GM12878 (cell line): ENCODE results near the gene JADE2. TPM values are rescaled to one million over a fixed set of nuclear protein-coding genes. Genes with fewer than 3 reads are reported as not detected.

ENCODE experiments used
- ATAC-seq: fragments of 200-7000 bp; cut with Tn5 transposase; 3 replicates; pipeline ENCODE4 v1.9.1; 2020; ENCODE audit warnings: mild to moderate bottlenecking, moderate library complexity
- BruUV-seq: library from RNA; stranded (reverse); fragments of 400-500 nt; replicated peaks from 2 replicates; lab custom pipeline; 2021; lab: Mats Ljungman, UMichigan
- CTCF ChIA-PET: fragments of 300-600 bp; sonication (Branson Sonifier 250); formaldehyde crosslinking; extraction: SDS; loops from one replicate; lab custom pipeline; 2021; ENCODE audit warnings: inconsistent platforms; lab: Yijun Ruan, JAX
- POLR2A ChIA-PET: fragments of 350-600 bp; formaldehyde crosslinking; extraction: SDS; loops from one replicate; lab custom pipeline; 2021; ENCODE audit warnings: inconsistent platforms; lab: Charles Lee
- RAD21 ChIA-PET: fragments of 300-600 bp; sonication (Branson Sonifier 250); formaldehyde crosslinking; loops from one replicate; lab custom pipeline; 2023; ENCODE audit warnings: antibody characterized with exemption; ENCODE audit not compliant: unreplicated experiment; lab: Charles Lee
- SMC1A ChIA-PET: fragments of 300-600 bp; sonication (Branson Sonifier 250); formaldehyde crosslinking; loops from one replicate; lab custom pipeline; 2023; ENCODE audit not compliant: unreplicated experiment, uncharacterized antibody; lab: Charles Lee
- DNase-seq: peaks from one replicate; pipeline ENCODE4 v3.0.0-alpha.2; 2011; ENCODE audit warnings: low read depth, low spot score
- FAIRE-seq: peaks from 3 replicates; lab custom pipeline; 2011; peaks lifted over from hg19 to GRCh38; lab: Jason Lieb, UNC
- H2AFZ ChIP-seq: 2 replicates; pipeline ENCODE4 v1.6.0; 2011; ENCODE audit warnings: low read depth, low read length, control low read depth; ENCODE audit not compliant: control insufficient read depth
- H3K27ac ChIP-seq: 2 replicates; pipeline ENCODE4 v1.5.1; 2011; ENCODE audit warnings: control low read depth; ENCODE audit not compliant: control insufficient read depth, insufficient read depth
- H3K27me3 ChIP-seq, 2 experiments: replicated peaks in 1 of 2; 2 replicates each; pipeline versions ENCODE4 v1.6.0 to v1.6.1; 2011; ENCODE audit warnings: low read length in 1 of 2; ENCODE audit not compliant: control insufficient read depth in 2 of 2, insufficient read depth in 2 of 2
- H3K36me3 ChIP-seq, 2 experiments: 2 replicates each; pipeline ENCODE4 v1.5.1; 2011; ENCODE audit warnings: low read length in 1 of 2; ENCODE audit not compliant: control insufficient read depth in 2 of 2, insufficient read depth in 2 of 2
- H3K4me1 ChIP-seq: 2 replicates; pipeline ENCODE4 v1.6.1; 2011; ENCODE audit warnings: mild to moderate bottlenecking, low read length, moderate library complexity, mixed read lengths; ENCODE audit not compliant: control insufficient read depth, insufficient read depth
- H3K4me2 ChIP-seq: 2 replicates; pipeline ENCODE4 v1.6.0; 2011; ENCODE audit warnings: control low read depth; ENCODE audit not compliant: control insufficient read depth, insufficient read depth
- H3K4me3 ChIP-seq: fragments of 200-600 bp; sonication (generic); 2 replicates; pipeline ENCODE4 v1.5.1; 2016
- H3K79me2 ChIP-seq: 2 replicates; pipeline ENCODE4 v1.6.0; 2011; ENCODE audit warnings: low read length; ENCODE audit not compliant: control insufficient read depth, insufficient read depth
- H3K9ac ChIP-seq: 2 replicates; pipeline ENCODE4 v1.8.0; 2011; ENCODE audit warnings: low read length, control low read depth, mixed read lengths; ENCODE audit not compliant: control insufficient read depth, insufficient read depth
- H3K9me3 ChIP-seq: replicated peaks from 3 replicates; pipeline ENCODE4 v1.5.1; 2011; ENCODE audit warnings: mild to moderate bottlenecking, low read length; ENCODE audit not compliant: control insufficient read depth, insufficient read depth
- H4K20me1 ChIP-seq: 2 replicates; pipeline ENCODE4 v1.6.0; 2011; ENCODE audit not compliant: control insufficient read depth, insufficient read depth
- BACH1 ChIP-seq: fragments of 450-650 bp; IDR thresholded peaks from 2 replicates; pipeline ENCODE4 v1.6.1; 2017; ENCODE audit warnings: mild to moderate bottlenecking, borderline replicate concordance
- E4F1 ChIP-seq: fragments of 450-650 bp; IDR thresholded peaks from 2 replicates; pipeline ENCODE4 v1.6.1; 2018; ENCODE audit warnings: borderline replicate concordance, mild to moderate bottlenecking; ENCODE audit not compliant: partially characterized antibody
- MEF2A ChIP-seq: IDR thresholded peaks from 2 replicates; pipeline ENCODE4 v1.6.1; 2011; ENCODE audit warnings: low read depth, mild to moderate bottlenecking, low read length, moderate library complexity; ENCODE audit not compliant: insufficient read depth
- MTA2 ChIP-seq: fragments of 450-650 bp; IDR thresholded peaks from 2 replicates; pipeline ENCODE4 v1.6.1; 2016; ENCODE audit warnings: low read depth, mild to moderate bottlenecking, moderate library complexity
- MTA3 ChIP-seq: IDR thresholded peaks from 2 replicates; pipeline ENCODE4 v1.6.1; 2012; ENCODE audit warnings: low read length, inconsistent platforms, borderline replicate concordance
- NFIC ChIP-seq: IDR thresholded peaks from 2 replicates; pipeline ENCODE4 v1.6.1; 2012; ENCODE audit warnings: low read depth, mild to moderate bottlenecking, inconsistent platforms, low read length, moderate library complexity
- RB1 ChIP-seq: fragments of 450-650 bp; formaldehyde crosslinking; IDR thresholded peaks from 2 replicates; pipeline ENCODE4 v1.6.1; 2017; ENCODE audit warnings: mild to moderate bottlenecking, borderline replicate concordance
- SIN3A ChIP-seq: IDR thresholded peaks from 2 replicates; pipeline ENCODE4 v1.6.1; 2012; ENCODE audit warnings: low read depth, low read length, improper control_type of control experiment
- SKIL ChIP-seq: fragments of 450-650 bp; IDR thresholded peaks from 2 replicates; pipeline ENCODE4 v1.6.1; 2017; ENCODE audit warnings: mild to moderate bottlenecking, low read depth, inconsistent platforms; ENCODE audit not compliant: poor library complexity, severe bottlenecking
- SMAD1 ChIP-seq: fragments of 450-650 bp; IDR thresholded peaks from 2 replicates; pipeline ENCODE4 v1.6.1; 2018; ENCODE audit warnings: mild to moderate bottlenecking, low read depth; ENCODE audit not compliant: partially characterized antibody
- SMAD5 ChIP-seq: IDR thresholded peaks from 2 replicates; pipeline ENCODE4 v1.6.1; 2016; ENCODE audit warnings: antibody characterized with exemption, low read depth
- TCF12 ChIP-seq: IDR thresholded peaks from 2 replicates; pipeline ENCODE4 v1.6.1; 2011; ENCODE audit warnings: low read depth, mild to moderate bottlenecking, low read length
- ZNF274 ChIP-seq: IDR thresholded peaks from one replicate; pipeline ENCODE4 v1.8.0; 2011; ENCODE audit not compliant: insufficient read length, insufficient read depth
- WGBS: methylation state at CpG from one replicate; pipeline ENCODE4 v1.1.6; 2016; ENCODE audit warnings: low lambda C conversion rate; ENCODE audit not compliant: insufficient replicate concordance, insufficient coverage; ENCODE audit errors: missing lambda C conversion rate; 5-methylcytosine and 5-hydroxymethylcytosine counted together
- in situ Hi-C: fragments of 300-500 bp; cut with MboI; formaldehyde crosslinking; loops from 9 replicates; pipeline ENCODE4 v1.14.3; 2018; ENCODE audit warnings: mixed read lengths
- intact Hi-C: fragments of 100-400 bp; cut with micrococcal nuclease; formaldehyde crosslinking; loops from one replicate; pipeline ENCODE4 v1.14.2; 2022; ENCODE audit not compliant: unreplicated experiment
- polyA plus RNA-seq, 11 experiments: library from polyadenylated mRNA; depleted of rRNA in 4 of 11; unstranded in 6 of 11; stranded (reverse) in 5 of 11; fragments of >200 nt; fragmentation: Nextera tagmentation in 4 of 11; fragmentation: Illumina TruSeq in 1 of 11; extraction: Ambion mirVana in 4 of 11; extraction: Trizol in 1 of 11; gene quantifications; 1 replicate in 1 of 11; 2 replicates in 10 of 11; pipeline versions ENCODE4 v1.2.1 to v1.2.3, GENCODE V29; 2011 to 2016; ENCODE audit warnings: inconsistent platforms in 2 of 11, missing spikeins in 2 of 11, low read depth in 1 of 11
- total RNA-seq, 4 experiments: library from RNA; depleted of rRNA in 3 of 4; stranded (reverse); fragments of >200 nt in 3 of 4; fragmentation: Illumina TruSeq in 1 of 4; extraction: Trizol in 1 of 4; gene quantifications; 2 replicates each; pipeline versions ENCODE4 v1.2.1 to v1.2.3, GENCODE V29; 2013 to 2021
- TF ChIP-seq, protein P1 (sequence below): IDR thresholded peaks from 2 replicates; pipeline ENCODE4 v1.6.1; 2011; ENCODE audit warnings: borderline replicate concordance, low read depth, mild to moderate bottlenecking, moderate library complexity, low read length; ENCODE audit not compliant: insufficient read depth, poor library complexity, severe bottlenecking
- TF ChIP-seq, protein P2 (sequence below): fragments of 450-650 bp; IDR thresholded peaks from 2 replicates; pipeline ENCODE4 v1.6.1; 2018; ENCODE audit warnings: mild to moderate bottlenecking, low read depth, moderate library complexity; ENCODE audit not compliant: partially characterized antibody

The JADE2 gene
- total and polyA plus RNA-seq, 10 of the 15 experiments (the other 5 are each of a cell fraction or from before 2014, with no cell fraction given) = 1.5 to 67.0 (median 22.4) TPM

GRCh38 chr5:134547579-134547978 lies 22.1 kb downstream of the JADE2 start:
- Histone ChIP-seq H3K27ac (peak overlapping the region; percentile 35), H2AFZ (no peak overlapping the region), H3K27me3 (no peaks in the 10 kb centered on the region), H3K4me2 (peak overlapping the region; percentile 49), H4K20me1 (no peaks in the 10 kb centered on the region), H3K9me3 (no peaks in the 10 kb centered on the region), H3K9ac (peak overlapping the region; percentile 24; the same call in 1 of the 2 replicates), H3K4me3 (0 out of 2 replicates have a peak overlapping the region, but pooled peaks have one; percentile 8), H3K36me3 (peaks cover 3 to 7% of the 10 kb centered on the region in 2 experiments; a peak in 3 of 4 replicates), H3K4me1 (peaks cover 65% of the 10 kb centered on the region), H3K79me2 (peaks cover 77% of the 10 kb centered on the region)
- CTCF ChIA-PET = interaction anchor here (0.7 to 9.9 kb wide), 8 partner anchors 8 to 508 kb away, joined by 3 to 145 read pairs (median 4); partner anchors contain the start of genes CDKN2AIPNL and JADE2
- RAD21 ChIA-PET = interaction anchor here (0.6 to 8.4 kb wide), 8 partner anchors 7 to 366 kb away, joined by 3 to 144 read pairs (median 6); partner anchors contain the start of genes CDKN2AIPNL and JADE2
- in situ Hi-C loops (no loop called here), intact Hi-C loops (no loop called here)
- no peak for ATAC-seq
- DNase-seq = no peak
- no peak for FAIRE-seq
- BruUV-seq = no TSS peak
- SMC1A ChIA-PET = interaction anchor here (1.0 to 8.8 kb wide), 6 partner anchors 8 to 136 kb away, joined by 3 to 148 read pairs (median 4); partner anchors contain the start of genes CDKN2AIPNL and JADE2
- 74% methylated on average over 2 of the region's 2 CpGs for WGBS
- POLR2A ChIA-PET = interaction anchor here (0.6 to 8.5 kb wide), 5 partner anchors 7 to 83 kb away, joined by 4 to 113 read pairs (median 6); no protein-coding TSS in a partner anchor
- TF ChIP-seq MTA3 (no peak), E4F1 (no peak), SMAD5 (no peak), SIN3A (no peak), MTA2 (no peak), SMAD1 (no peak), NFIC (no peak), ZNF274 (no peak), BACH1 (no peak), TCF12 (no peak), SKIL (no peak), RB1 (no peak), MEF2A (no peak)
- TF ChIP-seq, protein P1, sequence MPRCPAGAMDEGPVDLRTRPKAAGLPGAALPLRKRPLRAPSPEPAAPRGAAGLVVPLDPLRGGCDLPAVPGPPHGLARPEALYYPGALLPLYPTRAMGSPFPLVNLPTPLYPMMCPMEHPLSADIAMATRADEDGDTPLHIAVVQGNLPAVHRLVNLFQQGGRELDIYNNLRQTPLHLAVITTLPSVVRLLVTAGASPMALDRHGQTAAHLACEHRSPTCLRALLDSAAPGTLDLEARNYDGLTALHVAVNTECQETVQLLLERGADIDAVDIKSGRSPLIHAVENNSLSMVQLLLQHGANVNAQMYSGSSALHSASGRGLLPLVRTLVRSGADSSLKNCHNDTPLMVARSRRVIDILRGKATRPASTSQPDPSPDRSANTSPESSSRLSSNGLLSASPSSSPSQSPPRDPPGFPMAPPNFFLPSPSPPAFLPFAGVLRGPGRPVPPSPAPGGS = no peak
- TF ChIP-seq, protein P2, sequence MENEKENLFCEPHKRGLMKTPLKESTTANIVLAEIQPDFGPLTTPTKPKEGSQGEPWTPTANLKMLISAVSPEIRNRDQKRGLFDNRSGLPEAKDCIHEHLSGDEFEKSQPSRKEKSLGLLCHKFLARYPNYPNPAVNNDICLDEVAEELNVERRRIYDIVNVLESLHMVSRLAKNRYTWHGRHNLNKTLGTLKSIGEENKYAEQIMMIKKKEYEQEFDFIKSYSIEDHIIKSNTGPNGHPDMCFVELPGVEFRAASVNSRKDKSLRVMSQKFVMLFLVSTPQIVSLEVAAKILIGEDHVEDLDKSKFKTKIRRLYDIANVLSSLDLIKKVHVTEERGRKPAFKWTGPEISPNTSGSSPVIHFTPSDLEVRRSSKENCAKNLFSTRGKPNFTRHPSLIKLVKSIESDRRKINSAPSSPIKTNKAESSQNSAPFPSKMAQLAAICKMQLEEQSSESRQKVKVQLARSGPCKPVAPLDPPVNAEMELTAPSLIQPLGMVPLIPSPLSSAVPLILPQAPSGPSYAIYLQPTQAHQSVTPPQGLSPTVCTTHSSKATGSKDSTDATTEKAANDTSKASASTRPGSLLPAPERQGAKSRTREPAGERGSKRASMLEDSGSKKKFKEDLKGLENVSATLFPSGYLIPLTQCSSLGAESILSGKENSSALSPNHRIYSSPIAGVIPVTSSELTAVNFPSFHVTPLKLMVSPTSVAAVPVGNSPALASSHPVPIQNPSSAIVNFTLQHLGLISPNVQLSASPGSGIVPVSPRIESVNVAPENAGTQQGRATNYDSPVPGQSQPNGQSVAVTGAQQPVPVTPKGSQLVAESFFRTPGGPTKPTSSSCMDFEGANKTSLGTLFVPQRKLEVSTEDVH = no peak
